ENCODE measurements around the gene XAGE2. TPM values are rescaled to one million over a fixed set of nuclear protein-coding genes. Genes with fewer than 3 reads are reported as not detected.
"Not testable (repeated sequence)": the region's sequence is repeated elsewhere in the genome, so short reads cannot be mapped to it uniquely, and the experiment has no call there.

The XAGE2 gene
- polyA plus RNA-seq, 3 donors, result not detected

DNA sequence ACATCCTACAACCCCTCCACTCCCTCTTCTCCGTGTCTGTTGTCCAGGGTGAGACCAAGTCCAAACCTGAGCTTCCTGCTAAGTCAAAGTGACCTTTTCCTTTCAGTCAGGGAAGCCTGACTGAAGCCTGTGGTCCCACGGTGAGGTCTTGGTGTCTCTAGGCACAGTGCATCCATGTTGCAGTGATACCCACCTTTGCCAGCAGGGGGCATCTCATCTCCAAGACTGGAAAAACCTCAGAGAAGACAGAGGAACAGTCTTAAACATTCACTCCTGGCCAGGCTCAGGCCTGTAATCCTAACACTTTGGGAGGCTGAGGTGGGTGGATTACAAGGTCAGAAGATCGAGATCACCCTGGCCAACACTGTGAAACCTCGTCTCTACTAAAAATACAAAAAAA lies 23.4 kb upstream of the XAGE2 start:
- H3K4me1 Mint-ChIP-seq; H3K4me3 Mint-ChIP-seq; H3K4me2 ChIP-seq (replicated peaks; ENCODE audit: extremely low read depth, low read length, poor library complexity, severe bottlenecking); H3K27ac ChIP-seq (ENCODE audit: low read depth in 1 of 2, low read length in 2 of 2); intact Hi-C loops (cut with micrococcal nuclease); H3K9me3 Mint-ChIP-seq; H3K4me1 ChIP-seq (ENCODE audit: control insufficient read depth in 1 of 2, insufficient read depth in 2 of 2, low read length in 2 of 2); H3K79me2 ChIP-seq (ENCODE audit: insufficient read depth, low read length); H3K4me3 ChIP-seq (replicated peaks in 1 of 3; ENCODE audit: low read depth in 2 of 3, low read length in 3 of 3); H3K27me3 ChIP-seq (ENCODE audit: control insufficient read depth in 2 of 2, insufficient read depth in 2 of 2, low read length in 2 of 2); H3K36me3 Mint-ChIP-seq; H3K9ac ChIP-seq (ENCODE audit: insufficient read depth, low read length, poor library complexity, severe bottlenecking); H3K9me3 ChIP-seq (replicated peaks in 1 of 2; ENCODE audit: control insufficient read depth in 1 of 2, insufficient read depth in 1 of 2, low read length in 2 of 2); H4K20me1 ChIP-seq (ENCODE audit: insufficient read depth, low read length); H3K36me3 ChIP-seq (replicated peaks in 1 of 2; ENCODE audit: control insufficient read depth in 1 of 2, insufficient read depth in 2 of 2, low read length in 2 of 2); H2AFZ ChIP-seq (ENCODE audit: insufficient read depth, low read depth, low read length, poor library complexity, severe bottlenecking): not testable (repeated sequence)
- peak overlapping the region in 1 of 7 donors; percentile 68 for H3K27ac Mint-ChIP-seq
- DNase-seq, result peak; percentile 1 to 6 (median 4)
- TF ChIP-seq, protein P1, sequence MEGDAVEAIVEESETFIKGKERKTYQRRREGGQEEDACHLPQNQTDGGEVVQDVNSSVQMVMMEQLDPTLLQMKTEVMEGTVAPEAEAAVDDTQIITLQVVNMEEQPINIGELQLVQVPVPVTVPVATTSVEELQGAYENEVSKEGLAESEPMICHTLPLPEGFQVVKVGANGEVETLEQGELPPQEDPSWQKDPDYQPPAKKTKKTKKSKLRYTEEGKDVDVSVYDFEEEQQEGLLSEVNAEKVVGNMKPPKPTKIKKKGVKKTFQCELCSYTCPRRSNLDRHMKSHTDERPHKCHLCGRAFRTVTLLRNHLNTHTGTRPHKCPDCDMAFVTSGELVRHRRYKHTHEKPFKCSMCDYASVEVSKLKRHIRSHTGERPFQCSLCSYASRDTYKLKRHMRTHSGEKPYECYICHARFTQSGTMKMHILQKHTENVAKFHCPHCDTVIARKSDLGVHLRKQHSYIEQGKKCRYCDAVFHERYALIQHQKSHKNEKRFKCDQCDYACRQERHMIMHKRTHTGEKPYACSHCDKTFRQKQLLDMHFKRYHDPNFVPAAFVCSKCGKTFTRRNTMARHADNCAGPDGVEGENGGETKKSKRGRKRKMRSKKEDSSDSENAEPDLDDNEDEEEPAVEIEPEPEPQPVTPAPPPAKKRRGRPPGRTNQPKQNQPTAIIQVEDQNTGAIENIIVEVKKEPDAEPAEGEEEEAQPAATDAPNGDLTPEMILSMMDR (IDR thresholded peaks at IDR 0.05), result peak; percentile 31
- WGBS (ENCODE audit: insufficient coverage), result 40% methylated on average over 1 of the region's 4 CpGs
- peaks cover 2 to 14% (median 2%) of the 10 kb centered on the region in 3 donors for H3K27me3 Mint-ChIP-seq (ENCODE audit: low read depth in 3 of 3)

DNA sequence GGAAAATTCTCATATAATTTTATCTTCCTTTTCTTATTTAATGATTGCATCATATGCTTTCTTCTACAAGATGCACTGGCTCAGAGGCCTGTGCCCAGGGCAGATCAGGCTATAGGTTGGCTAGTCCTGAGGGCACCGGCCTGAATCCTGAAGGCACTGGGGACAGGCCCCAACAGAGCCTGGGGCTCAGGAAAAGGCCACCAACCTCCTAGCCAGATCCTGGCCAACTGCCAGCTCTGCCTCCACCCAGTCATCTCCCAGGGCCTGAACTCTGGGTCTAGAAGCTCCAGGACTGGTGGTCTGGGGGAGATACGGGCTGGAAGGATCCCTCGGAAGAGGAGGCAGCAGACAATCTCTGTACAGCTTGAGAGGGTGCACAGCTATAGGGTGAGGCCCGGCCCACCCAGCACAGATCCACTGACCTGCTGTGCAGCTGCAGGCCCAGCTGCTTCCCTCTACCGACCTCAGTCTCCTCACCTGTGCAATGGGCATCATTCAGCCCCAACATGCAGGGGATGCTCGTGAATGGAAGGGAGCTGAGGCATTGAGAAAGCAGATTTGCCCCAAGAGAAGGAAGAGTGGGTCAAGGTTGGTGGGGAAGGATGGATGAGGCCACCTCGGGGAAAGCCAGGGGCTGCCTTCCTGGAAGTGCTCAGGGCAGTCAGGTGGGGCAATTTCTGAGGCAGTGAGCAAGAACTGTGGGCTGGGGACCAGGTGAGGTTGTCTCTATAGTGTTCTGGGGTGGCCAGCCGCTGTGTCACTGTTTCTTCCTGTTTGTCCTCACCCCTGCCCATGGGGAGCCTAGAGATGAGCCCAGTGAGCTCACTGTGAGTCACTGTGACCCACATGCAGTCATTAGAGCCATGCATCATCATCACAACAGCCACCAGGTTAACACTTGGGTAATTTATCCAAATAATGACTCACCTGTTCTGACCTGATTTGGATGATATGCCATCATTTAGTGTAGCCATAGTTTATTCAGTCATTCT lies 22.4 kb upstream of the XAGE2 start:
- Mint-ChIP-seq H3K36me3 (no peaks in the 10 kb centered on the region), H3K27me3 (ENCODE audit: low read depth in 3 of 3) (peaks cover 2 to 11% (median 2%) of the 10 kb centered on the region in 3 donors), H3K9me3 (peaks cover 0 to 1% (median 0%) of the 10 kb centered on the region in 7 donors), H3K27ac (no peak overlapping the region), H3K4me1 (no peaks in the 10 kb centered on the region), H3K4me3 (no peak overlapping the region)
- no CpG with 5 or more reads among the region's 8 CpGs for WGBS (ENCODE audit: insufficient coverage)
- Histone ChIP-seq H3K4me2 (replicated peaks; ENCODE audit: extremely low read depth, low read length, poor library complexity, severe bottlenecking) (no peak overlapping the region), H3K4me3 (replicated peaks in 1 of 3; ENCODE audit: low read depth in 2 of 3, low read length in 3 of 3) (no peak overlapping the region), H2AFZ (ENCODE audit: insufficient read depth, low read depth, low read length, poor library complexity, severe bottlenecking) (no peak overlapping the region), H3K27ac (ENCODE audit: low read depth in 1 of 2, low read length in 2 of 2) (no peak overlapping the region), H3K4me1 (ENCODE audit: control insufficient read depth in 1 of 2, insufficient read depth in 2 of 2, low read length in 2 of 2) (no peaks in the 10 kb centered on the region), H4K20me1 (ENCODE audit: insufficient read depth, low read length) (no peaks in the 10 kb centered on the region), H3K9ac (ENCODE audit: insufficient read depth, low read length, poor library complexity, severe bottlenecking) (no peak overlapping the region), H3K9me3 (replicated peaks in 1 of 2; ENCODE audit: control insufficient read depth in 1 of 2, insufficient read depth in 1 of 2, low read length in 2 of 2) (no peaks in the 10 kb centered on the region), H3K36me3 (replicated peaks in 1 of 2; ENCODE audit: control insufficient read depth in 1 of 2, insufficient read depth in 2 of 2, low read length in 2 of 2) (no peaks in the 10 kb centered on the region), H3K79me2 (ENCODE audit: insufficient read depth, low read length) (no peaks in the 10 kb centered on the region), H3K27me3 (ENCODE audit: control insufficient read depth in 2 of 2, insufficient read depth in 2 of 2, low read length in 2 of 2) (no peaks in the 10 kb centered on the region)
- TF ChIP-seq, protein P1 (IDR thresholded peaks at IDR 0.05), result no peak
- intact Hi-C loops (cut with micrococcal nuclease), result no loop called here
- peak in 1 of 3 donors; percentile 3 for DNase-seq
